Islet of Langerhans (tissue), 1 donor: ENCODE results near the gene POLDIP2.

ENCODE experiments used
- FAIRE-seq: peaks from one replicate; lab custom pipeline; 2011; peaks lifted over from hg19 to GRCh38; lab: Jason Lieb, UNC

Gene POLDIP2

GRCh38 chr17:28335201-28335958, 21.9 kb downstream of the POLDIP2 start, which contains the start of the genes IFT20 and TNFAIP1:
IFT20 (minus strand) TSS chr17:28335472; CDS start chr17:28331985, 3,487 bp downstream.
TNFAIP1 (plus strand) TSS chr17:28335761; CDS start chr17:28339522, 3,761 bp downstream.
- FAIRE-seq: peak; percentile 88

- FAIRE-seq: no peak
These were observed 22.6 kb downstream of the POLDIP2 start for GRCh38 chr17:28334666-28335200.

- FAIRE-seq: no peak
These were observed 23.2 kb downstream of the POLDIP2 start for GRCh38 chr17:28334171-28334570.

- no peak for FAIRE-seq
These were observed 24.1 kb downstream of the POLDIP2 start for GRCh38 chr17:28333083-28333746.

- FAIRE-seq: no peak
These were observed 25.4 kb downstream of the POLDIP2 start for GRCh38 chr17:28331891-28332420.

GRCh38 chr17:28330671-28331070, 26.7 kb downstream of the POLDIP2 start:
- no peak for FAIRE-seq

GRCh38 chr17:28328325-28328724, 29.0 kb downstream of the POLDIP2 start:
- FAIRE-seq: no peak

- FAIRE-seq: no peak
These were observed 29.6 kb downstream of the POLDIP2 start for GRCh38 chr17:28327709-28328108.

GRCh38 chr17:28327031-28327607, 30.2 kb downstream of the POLDIP2 start:
- no peak for FAIRE-seq

- FAIRE-seq: no peak
These were observed 31.2 kb downstream of the POLDIP2 start for GRCh38 chr17:28326114-28326513.

GRCh38 chr17:28325211-28325610, 32.1 kb downstream of the POLDIP2 start:
- FAIRE-seq: peak; percentile 55

GRCh38 chr17:28324781-28325180, 32.5 kb downstream of the POLDIP2 start:
- FAIRE-seq: no peak

GRCh38 chr17:28324267-28324745, 33.0 kb downstream of the POLDIP2 start:
- FAIRE-seq: peak; percentile 17

GRCh38 chr17:28320215-28321061, 36.9 kb downstream of the POLDIP2 start:
- FAIRE-seq: no peak

GRCh38 chr17:28319598-28319935, 37.8 kb downstream of the POLDIP2 start:
- FAIRE-seq: no peak

GRCh38 chr17:28318759-28319597, 38.3 kb downstream of the POLDIP2 start, which contains the start of gene TMEM97:
TMEM97 (plus strand) TSS chr17:28319200; CDS start chr17:28319240, 40 bp downstream.
- no peak for FAIRE-seq

GRCh38 chr17:28317966-28318758, 39.2 kb downstream of the POLDIP2 start:
- no peak for FAIRE-seq

- FAIRE-seq: no peak
These were observed 40.0 kb downstream of the POLDIP2 start for GRCh38 chr17:28317099-28317965.
